HFF-Myc (cell line): ENCODE results near the gene OR7G3.

Source experiments
- DNase-seq: peaks from one replicate; pipeline ENCODE4 v3.0.0-alpha.2; 2011; ENCODE audit warnings: low read depth; ENCODE audit errors: extremely low read depth
- H3K4me3 ChIP-seq: replicated peaks from 2 replicates; pipeline ENCODE4 v1.5.1; 2011; ENCODE audit warnings: low read depth, mild to moderate bottlenecking, control low read depth, low read length
- CTCF ChIP-seq: IDR thresholded peaks from 2 replicates; pipeline ENCODE4 v1.5.1; 2012; ENCODE audit warnings: mild to moderate bottlenecking, low read depth, low read length, control low read depth; ENCODE audit errors: missing control alignments

The OR7G3 gene

GRCh38 chr19:9126900-9127405 is at the start of gene OR7G3:
Gene OR7G3, minus strand, starts transcription at chr19:9126950. Its CDS starts 0 bp downstream, at chr19:9126950.
- no peak for TF ChIP-seq CTCF
- H3K4me3 ChIP-seq: no peak within 1 kb of the TSS
- no peak for DNase-seq

GRCh38 chr19:9175326-9175725 is 48.6 kb upstream of the OR7G3 start:
- DNase-seq: no peak
- no peak overlapping the region for H3K4me3 ChIP-seq
- TF ChIP-seq CTCF: no peak

GRCh38 chr19:9171393-9171991 is 44.7 kb upstream of the OR7G3 start:
- no peak for TF ChIP-seq CTCF
- no peak overlapping the region for H3K4me3 ChIP-seq
- DNase-seq: no peak

- TF ChIP-seq CTCF: no peak
- DNase-seq: no peak
- no peak overlapping the region for H3K4me3 ChIP-seq
Observed at GRCh38 chr19:9166846-9167245, 40.1 kb upstream of the OR7G3 start.

- no peak for TF ChIP-seq CTCF
- DNase-seq: no peak
- H3K4me3 ChIP-seq: no peak overlapping the region
Observed at GRCh38 chr19:9165261-9165660, 38.5 kb upstream of the OR7G3 start.

GRCh38 chr19:9161427-9161826 is 34.7 kb upstream of the OR7G3 start:
- DNase-seq: no peak
- H3K4me3 ChIP-seq: no peak overlapping the region
- TF ChIP-seq CTCF: no peak

GRCh38 chr19:9159891-9160290 is 33.1 kb upstream of the OR7G3 start:
- no peak for TF ChIP-seq CTCF
- no peak for DNase-seq
- no peak overlapping the region for H3K4me3 ChIP-seq
